Breast epithelium (tissue), 4 donors: Measurements from ENCODE around the gene CDC42EP1. TPM values are rescaled to one million over a fixed set of nuclear protein-coding genes. Genes with fewer than 3 reads are reported as not detected.

Experiments used
- DNase-seq, 2 donors: peaks; one replicate each; pipeline ENCODE4 v3.0.0-alpha.2; 2019; ENCODE audit warnings: low spot score in 2 of 2
- H3K27ac ChIP-seq, 2 donors: fragments of 200-600 bp; sonication (generic) in 1 of 2; one replicate each; pipeline ENCODE4 v1.5.1; 2016 to 2019; ENCODE audit warnings: mild to moderate bottlenecking in 1 of 2
- H3K27me3 ChIP-seq, 2 donors: fragments of 200-600 bp; sonication (generic) in 1 of 2; one replicate each; pipeline versions ENCODE4 v1.5.1 to v1.6.0; 2017 to 2019; ENCODE audit warnings: control low read depth in 1 of 2, mild to moderate bottlenecking in 1 of 2
- H3K36me3 ChIP-seq: fragments of 200-600 bp; one replicate; pipeline ENCODE4 v1.5.1; 2019
- H3K4me1 ChIP-seq, 2 donors: fragments of 200-600 bp; sonication (generic); one replicate each; pipeline ENCODE4 v1.5.1; 2016 to 2019; ENCODE audit warnings: control low read depth in 1 of 2
- H3K4me3 ChIP-seq, 3 donors: fragments of 200-600 bp; sonication (generic); 1 replicate in 2 of 3; 2 replicates in 1 of 3; pipeline ENCODE4 v1.5.1; 2016 to 2019; ENCODE audit warnings: mild to moderate bottlenecking in 3 of 3, moderate library complexity in 2 of 3
- H3K9me3 ChIP-seq, 2 donors: fragments of 200-600 bp; sonication (generic) in 1 of 2; one replicate each; pipeline ENCODE4 v1.5.1; 2016 to 2019; ENCODE audit warnings: control low read depth in 1 of 2
- CTCF ChIP-seq, 3 donors: fragments of 450-650 bp; IDR thresholded peaks; one replicate each; pipeline ENCODE4 v1.5.1; 2016 to 2017; ENCODE audit warnings: antibody characterized with exemption in 3 of 3, mild to moderate bottlenecking in 3 of 3, moderate library complexity in 3 of 3
- POLR2A ChIP-seq: fragments of 450-650 bp; IDR thresholded peaks from one replicate; pipeline ENCODE4 v1.6.1; 2016; ENCODE audit warnings: antibody characterized with exemption, mild to moderate bottlenecking, moderate library complexity
- POLR2AphosphoS5 ChIP-seq, 3 donors: sonication (generic); formaldehyde crosslinking; IDR thresholded peaks; one replicate each; pipeline ENCODE4 v1.6.1; 2017; ENCODE audit warnings: antibody characterized with exemption in 3 of 3
- intact Hi-C: fragments of 100-400 bp; cut with DNase I; formaldehyde crosslinking; loops from one replicate; pipeline ENCODE4 v1.15.1; 2023; ENCODE audit warnings: low total_unique reads
- total RNA-seq, 3 donors: library from RNA; depleted of rRNA; stranded (reverse); fragments of >200 nt; gene quantifications; one replicate each; pipeline ENCODE4 v1.1.0, GENCODE V29; 2016

CDC42EP1 gene
- total RNA-seq, 3 donors from 2014 or later, result 13.8 to 43.0 (median 29.8) TPM

- no peak for TF ChIP-seq CTCF (IDR thresholded peaks at IDR 0.05)
- no peak for TF ChIP-seq POLR2A
- no peak for TF ChIP-seq POLR2AphosphoS5 (IDR thresholded peaks at IDR 0.05)
- H3K36me3 ChIP-seq, result no peaks in the 10 kb centered on the region
- DNase-seq, result no peak
- no peaks in the 10 kb centered on the region for H3K27me3 ChIP-seq
- no peak overlapping the region for H3K4me3 ChIP-seq
- H3K9me3 ChIP-seq, result no peaks in the 10 kb centered on the region
- H3K27ac ChIP-seq, result no peak overlapping the region
- peaks cover 0 to 4% of the 10 kb centered on the region in 2 donors for H3K4me1 ChIP-seq
- intact Hi-C loops, result no loop called here
Measured at GRCh38 chr22:37516456-37516855, 43.8 kb upstream of the CDC42EP1 start.

- peak overlapping the region; percentile 46 to 99 (median 81) for H3K4me3 ChIP-seq
Measured at GRCh38 chr22:37517826-37518450, 42.3 kb upstream of the CDC42EP1 start.

GRCh38 chr22:37518509-37519267 lies 41.6 kb upstream of the CDC42EP1 start:
- TF ChIP-seq CTCF (IDR thresholded peaks at IDR 0.05) (no peak), POLR2AphosphoS5 (IDR thresholded peaks at IDR 0.05) (no peak), POLR2A (no peak)
- H3K27me3 ChIP-seq, result no peaks in the 10 kb centered on the region
- intact Hi-C loops, result no loop called here

More at GRCh38 chr22:37517826-37518450, 42.3 kb upstream of the CDC42EP1 start:
- Histone ChIP-seq H3K4me1 (no peaks in the 10 kb centered on the region), H3K9me3 (no peaks in the 10 kb centered on the region), H3K27me3 (no peaks in the 10 kb centered on the region), H3K36me3 (no peaks in the 10 kb centered on the region), H3K27ac (peak overlapping the region; percentile 83 to 86)
- TF ChIP-seq POLR2A, result no peak
- TF ChIP-seq CTCF (IDR thresholded peaks at IDR 0.05), result no peak
- no peak for TF ChIP-seq POLR2AphosphoS5 (IDR thresholded peaks at IDR 0.05)
- intact Hi-C loops, result no loop called here
- peak in 1 of 2 donors; percentile 79 for DNase-seq

GRCh38 chr22:37519268-37520195 lies 40.7 kb upstream of the CDC42EP1 start, which contains the start of gene CARD10:
Gene CARD10, minus strand, starts transcription at chr22:37519415. Its CDS starts 215 bp downstream, at chr22:37519200.
- no peaks in the 10 kb centered on the region for H3K4me1 ChIP-seq
- H3K27ac ChIP-seq, result peak within 1 kb of the TSS; percentile 83 to 86
- intact Hi-C loops, result no loop called here
- peak within 1 kb of the TSS; percentile 46 to 99 (median 81) for H3K4me3 ChIP-seq
- no peaks in the 10 kb centered on the region for H3K9me3 ChIP-seq
- no peaks in the 10 kb centered on the region for H3K36me3 ChIP-seq
- DNase-seq, result no peak
- H3K27me3 ChIP-seq, result no peaks in the 10 kb centered on the region
- no peak for TF ChIP-seq POLR2AphosphoS5 (IDR thresholded peaks at IDR 0.05)
- no peak for TF ChIP-seq CTCF (IDR thresholded peaks at IDR 0.05)
- TF ChIP-seq POLR2A, result no peak

More at GRCh38 chr22:37518509-37519267, 41.6 kb upstream of the CDC42EP1 start:
- Histone ChIP-seq H3K4me3 (peak overlapping the region; percentile 46 to 99 (median 81)), H3K36me3 (no peaks in the 10 kb centered on the region), H3K9me3 (no peaks in the 10 kb centered on the region), H3K4me1 (no peaks in the 10 kb centered on the region), H3K27ac (peak overlapping the region; percentile 83 to 86)
- DNase-seq, result no peak
